ENCODE data around the gene BEND6. TPM values are rescaled to one million over a fixed set of nuclear protein-coding genes. Genes with fewer than 3 reads are reported as not detected.
"Not testable (repeated sequence)": the region's sequence is repeated elsewhere in the genome, so short reads cannot be mapped to it uniquely, and the experiment has no call there.

Gene BEND6
- total RNA-seq, 1 experiment from 2014 or later: 2.1 TPM

GRCh38 chr6:57006101-57006500 lies 51.2 kb downstream of the BEND6 start:
- no peak for DNase-seq (ENCODE audit: unreplicated experiment)
- H3K27ac Mint-ChIP-seq (ENCODE audit: low read depth, unreplicated experiment): no peak overlapping the region
- H3K36me3 Mint-ChIP-seq (ENCODE audit: insufficient read depth, unreplicated experiment): no peaks in the 10 kb centered on the region
- POLR2A ChIA-PET: interaction anchor here (0.5 to 1.7 kb wide), 2 partner anchors 14 to 279 kb away, joined by 3 to 6 read pairs; no protein-coding TSS in a partner anchor
- TF ChIP-seq CTCF (IDR thresholded peaks at IDR 0.05; ENCODE audit: unreplicated experiment): no peak
- no peak overlapping the region for H3K4me3 Mint-ChIP-seq (ENCODE audit: unreplicated experiment)
- no peaks in the 10 kb centered on the region for H3K4me1 Mint-ChIP-seq (ENCODE audit: insufficient read depth, unreplicated experiment)
- intact Hi-C loops (cut with micrococcal nuclease): no loop called here
- CTCF ChIA-PET: interaction anchor here (1.0 kb wide), 1 partner anchor 15 kb away, joined by 7 read pairs; no protein-coding TSS in a partner anchor
- no peaks in the 10 kb centered on the region for H3K9me3 Mint-ChIP-seq (ENCODE audit: unreplicated experiment)
- no peaks in the 10 kb centered on the region for H3K27me3 Mint-ChIP-seq (ENCODE audit: insufficient read depth, unreplicated experiment)
- BruUV-seq (replicated peaks): no TSS peak

GRCh38 chr6:57008069-57008468 lies 53.2 kb downstream of the BEND6 start:
- intact Hi-C loops (cut with micrococcal nuclease); H3K4me3 Mint-ChIP-seq (ENCODE audit: unreplicated experiment); H3K27ac Mint-ChIP-seq (ENCODE audit: low read depth, unreplicated experiment); H3K9me3 Mint-ChIP-seq (ENCODE audit: unreplicated experiment); H3K4me1 Mint-ChIP-seq (ENCODE audit: insufficient read depth, unreplicated experiment); H3K36me3 Mint-ChIP-seq (ENCODE audit: insufficient read depth, unreplicated experiment); BruUV-seq (replicated peaks); DNase-seq (ENCODE audit: unreplicated experiment); H3K27me3 Mint-ChIP-seq (ENCODE audit: insufficient read depth, unreplicated experiment): not testable (repeated sequence)
- POLR2A ChIA-PET: interaction anchor here (0.6 to 1.7 kb wide), 2 partner anchors 16 to 32 kb away, joined by 3 to 6 read pairs; no protein-coding TSS in a partner anchor
- CTCF ChIA-PET: interaction anchor here (0.6 to 1.5 kb wide), 5 partner anchors 13 to 1636 kb away, joined by 3 to 6 read pairs (median 4); no protein-coding TSS in a partner anchor

- no peak for TF ChIP-seq CTCF (IDR thresholded peaks at IDR 0.05; ENCODE audit: unreplicated experiment)
- intact Hi-C loops (cut with micrococcal nuclease): loop anchor here (2.0 kb wide), 1 partner anchor 59 kb away; the partner anchor contains the start of gene BEND6
- peak; percentile 91 for DNase-seq (ENCODE audit: unreplicated experiment)
- Mint-ChIP-seq H3K4me1 (ENCODE audit: insufficient read depth, unreplicated experiment) (peaks cover 12% of the 10 kb centered on the region), H3K9me3 (ENCODE audit: unreplicated experiment) (no peaks in the 10 kb centered on the region), H3K27me3 (ENCODE audit: insufficient read depth, unreplicated experiment) (no peaks in the 10 kb centered on the region), H3K27ac (ENCODE audit: low read depth, unreplicated experiment) (peak overlapping the region; percentile 27), H3K36me3 (ENCODE audit: insufficient read depth, unreplicated experiment) (peaks cover 5% of the 10 kb centered on the region), H3K4me3 (ENCODE audit: unreplicated experiment) (peak overlapping the region; percentile 23)
- BruUV-seq (replicated peaks): no TSS peak
- ChIA-PET CTCF (interaction anchor here (0.7 to 2.2 kb wide), 7 partner anchors 10 to 303 kb away, joined by 3 to 8 read pairs (median 4); partner anchors contain the start of gene PRIM2), POLR2A (interaction anchor here (0.8 to 1.5 kb wide), 6 partner anchors 9 to 289 kb away, joined by 3 to 8 read pairs (median 4); no protein-coding TSS in a partner anchor)
Measured at GRCh38 chr6:57013521-57013926, 58.6 kb downstream of the BEND6 start.

- no TSS peak for BruUV-seq (replicated peaks)
- H3K9me3 Mint-ChIP-seq (ENCODE audit: unreplicated experiment): no peaks in the 10 kb centered on the region
- no peak overlapping the region for H3K27ac Mint-ChIP-seq (ENCODE audit: low read depth, unreplicated experiment)
- no peak overlapping the region for H3K4me3 Mint-ChIP-seq (ENCODE audit: unreplicated experiment)
- TF ChIP-seq CTCF (IDR thresholded peaks at IDR 0.05; ENCODE audit: unreplicated experiment): no peak
- ChIA-PET CTCF (interaction anchor here (0.7 to 5.1 kb wide), 6 partner anchors 19 to 300 kb away, joined by 3 to 112 read pairs (median 4); partner anchors contain the start of genes BEND6 and PRIM2), POLR2A (no interaction called here)
- H3K27me3 Mint-ChIP-seq (ENCODE audit: insufficient read depth, unreplicated experiment): no peaks in the 10 kb centered on the region
- peaks cover 5% of the 10 kb centered on the region for H3K36me3 Mint-ChIP-seq (ENCODE audit: insufficient read depth, unreplicated experiment)
- DNase-seq (ENCODE audit: unreplicated experiment): no peak
- intact Hi-C loops (cut with micrococcal nuclease): no loop called here
- peaks cover 12% of the 10 kb centered on the region for H3K4me1 Mint-ChIP-seq (ENCODE audit: insufficient read depth, unreplicated experiment)
Measured at GRCh38 chr6:57017069-57017468, 62.2 kb downstream of the BEND6 start.
